HEK293T (cell line): ENCODE measurements around the gene CCDC83.
A peak's percentile ranks its signal among the peaks of the same experiment; 100 is the strongest.

Experiments used
- CTCF ChIA-PET: fragments of 350-600 bp; formaldehyde crosslinking; extraction: SDS; loops from one replicate; lab custom pipeline; 2021; ENCODE audit warnings: antibody characterized with exemption, inconsistent platforms; lab: Yijun Ruan, JAX
- POLR2A ChIA-PET: fragments of 350-600 bp; formaldehyde crosslinking; extraction: SDS; loops from one replicate; lab custom pipeline; 2020; ENCODE audit warnings: antibody characterized with exemption, inconsistent platforms; lab: Yijun Ruan, JAX
- DNase-seq: peaks from one replicate; pipeline ENCODE4 v3.0.0; 2012; ENCODE audit warnings: mixed read lengths; ENCODE audit errors: extremely low spot score
- ARNT ChIP-seq: fragments of 450-650 bp; IDR thresholded peaks from 2 replicates; pipeline ENCODE4 v1.6.1; 2017; ENCODE audit warnings: mild to moderate bottlenecking
- BHLHE40 ChIP-seq: fragments of 450-650 bp; IDR thresholded peaks from 2 replicates; pipeline ENCODE4 v1.6.1; 2016; ENCODE audit warnings: mild to moderate bottlenecking, moderate library complexity, borderline replicate concordance
- CTBP1 ChIP-seq: fragments of 450-650 bp; IDR thresholded peaks from 2 replicates; pipeline ENCODE4 v1.6.1; 2016; ENCODE audit warnings: borderline replicate concordance
- ELF4 ChIP-seq: fragments of 450-650 bp; IDR thresholded peaks from 2 replicates; pipeline ENCODE4 v1.6.1; 2017; ENCODE audit warnings: antibody characterized with exemption
- FOXA1 ChIP-seq: fragments of 450-650 bp; IDR thresholded peaks from 2 replicates; pipeline ENCODE4 v1.6.1; 2016; ENCODE audit warnings: mild to moderate bottlenecking
- FOXK2 ChIP-seq: fragments of 450-650 bp; IDR thresholded peaks from 2 replicates; pipeline ENCODE4 v1.6.1; 2016; ENCODE audit warnings: mild to moderate bottlenecking
- FOXM1 ChIP-seq: fragments of 450-650 bp; IDR thresholded peaks from 2 replicates; pipeline ENCODE4 v1.6.1; 2017; ENCODE audit warnings: mild to moderate bottlenecking, borderline replicate concordance
- HDGF ChIP-seq: fragments of 450-650 bp; IDR thresholded peaks from 2 replicates; pipeline ENCODE4 v1.6.1; 2017; ENCODE audit warnings: antibody characterized with exemption, borderline replicate concordance
- L3MBTL2 ChIP-seq: fragments of 450-650 bp; conservative IDR thresholded peaks from 2 replicates; pipeline ENCODE4 v1.6.1; 2016; ENCODE audit warnings: mild to moderate bottlenecking
- LEF1 ChIP-seq: fragments of 450-650 bp; IDR thresholded peaks from 2 replicates; pipeline ENCODE4 v1.6.1; 2017; ENCODE audit warnings: mild to moderate bottlenecking, borderline replicate concordance
- NFRKB ChIP-seq: fragments of 450-650 bp; IDR thresholded peaks from 2 replicates; pipeline ENCODE4 v1.6.1; 2016; ENCODE audit warnings: mild to moderate bottlenecking, moderate library complexity
- PKNOX1 ChIP-seq: fragments of 450-650 bp; IDR thresholded peaks from 2 replicates; pipeline ENCODE4 v1.6.1; 2016
- SP1 ChIP-seq: fragments of 450-650 bp; IDR thresholded peaks from 2 replicates; pipeline ENCODE4 v1.6.1; 2017
- SUZ12 ChIP-seq: fragments of 450-650 bp; IDR thresholded peaks from 2 replicates; pipeline ENCODE4 v1.6.1; 2016; ENCODE audit warnings: mild to moderate bottlenecking
- TARDBP ChIP-seq: fragments of 450-650 bp; IDR thresholded peaks from 2 replicates; pipeline ENCODE4 v1.6.1; 2016
- ZNF384 ChIP-seq: fragments of 450-650 bp; IDR thresholded peaks from 2 replicates; pipeline ENCODE4 v1.6.1; 2016

CCDC83 gene

DNA sequence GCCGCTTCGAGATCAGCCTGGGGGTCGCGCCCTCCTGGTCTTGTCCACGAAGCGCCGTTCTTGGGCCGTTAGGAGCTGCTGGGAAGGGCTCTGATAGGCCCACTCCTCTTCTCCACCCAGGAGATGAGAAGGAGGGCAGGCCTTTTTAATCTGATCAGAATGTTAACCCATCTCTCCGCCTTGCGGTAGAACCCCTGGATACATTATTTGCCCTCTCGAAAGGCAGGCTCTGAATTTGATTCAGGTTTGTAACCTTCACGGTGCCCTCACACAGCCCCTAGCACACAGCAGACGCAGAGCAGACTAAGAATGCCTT lies at the start of gene CCDC83:
Gene CCDC83, plus strand, starts transcription at position 43 of the 316 bp plus-strand sequence. CDS start 9,741 bp downstream, outside the sequence.
- DNase-seq = no peak
- ChIA-PET POLR2A (no interaction called here), CTCF (interaction anchor here (0.6 to 1.5 kb wide), 12 partner anchors 8 to 439 kb away, joined by 3 to 7 read pairs (median 3); no protein-coding TSS in a partner anchor)
- TF ChIP-seq SUZ12 (no peak), BHLHE40 (no peak), ZNF384 (no peak), FOXM1 (no peak), ARNT (no peak)

GRCh38 chr11:85805387-85805786 lies 49.8 kb upstream of the CCDC83 start:
- TF ChIP-seq FOXA1 (no peak), ZNF384 (no peak), ARNT (no peak), BHLHE40 (no peak), FOXM1 (no peak), TARDBP (no peak), SUZ12 (no peak)
- ChIA-PET POLR2A (no interaction called here), CTCF (no interaction called here)
- no peak for DNase-seq

GRCh38 chr11:85806016-85806415 lies 49.2 kb upstream of the CCDC83 start:
- no peak for TF ChIP-seq PKNOX1
- no peak for TF ChIP-seq CTBP1
- TF ChIP-seq L3MBTL2 = no peak
- TF ChIP-seq TARDBP = no peak
- no peak for TF ChIP-seq ARNT
- TF ChIP-seq FOXK2 = no peak
- TF ChIP-seq SP1 = no peak
- TF ChIP-seq HDGF = no peak
- no peak for TF ChIP-seq FOXM1
- TF ChIP-seq SUZ12 = no peak
- no peak for TF ChIP-seq ZNF384
- no peak for TF ChIP-seq NFRKB
- TF ChIP-seq LEF1 = no peak
- TF ChIP-seq BHLHE40 = no peak
- no peak for TF ChIP-seq ELF4
- no peak for TF ChIP-seq FOXA1
- DNase-seq = no peak
- CTCF ChIA-PET = no interaction called here
- POLR2A ChIA-PET = no interaction called here

DNA sequence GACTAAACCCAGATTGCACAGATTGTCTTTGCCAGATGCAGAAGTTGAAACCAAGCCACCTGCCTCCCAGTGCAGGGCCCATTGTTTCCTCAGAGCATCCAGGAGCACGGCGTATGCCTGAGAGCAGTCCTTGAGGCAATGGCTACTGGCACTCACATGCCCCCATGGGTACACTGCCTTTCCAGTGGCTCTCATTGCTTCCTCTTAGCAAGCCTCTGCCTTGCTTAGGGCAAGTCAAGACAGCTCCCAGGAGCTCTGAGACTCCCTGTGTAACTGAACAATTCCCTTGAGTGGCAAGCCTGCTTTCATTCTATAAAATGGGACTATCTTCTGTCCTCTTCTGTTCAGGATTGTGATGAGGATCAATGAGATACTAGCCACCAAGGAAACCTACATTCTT lies 48.3 kb upstream of the CCDC83 start:
- ChIA-PET POLR2A (no interaction called here), CTCF (no interaction called here)
- DNase-seq = no peak
- TF ChIP-seq TARDBP (no peak), FOXA1 (no peak), PKNOX1 (no peak), HDGF (no peak), SP1 (no peak)

DNA sequence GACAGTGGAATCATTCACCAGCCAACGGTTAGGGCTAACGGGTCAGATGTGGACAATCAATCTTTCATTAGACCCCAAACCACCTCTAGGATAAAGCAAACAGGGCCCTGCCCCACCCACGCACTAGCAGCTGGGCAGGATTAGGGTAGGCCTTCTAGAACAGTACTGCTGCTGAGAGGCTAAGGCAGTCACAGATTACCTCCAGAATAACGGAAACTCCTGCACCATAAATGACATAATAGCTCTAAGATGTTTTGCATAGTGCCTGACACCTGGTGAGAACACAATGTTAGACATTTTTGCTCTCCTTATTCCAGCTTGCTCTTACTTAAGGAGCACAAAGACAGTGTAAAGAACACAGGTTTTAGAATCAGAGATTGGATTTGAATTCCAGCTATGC lies 46.0 kb upstream of the CCDC83 start:
- ChIA-PET POLR2A (interaction anchor here (0.9 kb wide), 1 partner anchor 144 kb away, joined by 3 read pairs; the partner anchor contains the start of gene CREBZF), CTCF (interaction anchor here (0.6 to 1.5 kb wide), 4 partner anchors 13 to 157 kb away, joined by 3 to 6 read pairs (median 3); no protein-coding TSS in a partner anchor)
- no peak for TF ChIP-seq FOXA1
- no peak for TF ChIP-seq FOXK2
- TF ChIP-seq SP1 = no peak
- TF ChIP-seq ELF4 = no peak
- no peak for TF ChIP-seq BHLHE40
- TF ChIP-seq FOXM1 = no peak
- no peak for TF ChIP-seq HDGF
- TF ChIP-seq TARDBP = no peak
- no peak for TF ChIP-seq L3MBTL2
- no peak for TF ChIP-seq PKNOX1
- TF ChIP-seq CTBP1 = no peak
- no peak for TF ChIP-seq ZNF384
- no peak for TF ChIP-seq ARNT
- TF ChIP-seq LEF1 = no peak
- no peak for TF ChIP-seq NFRKB
- TF ChIP-seq SUZ12 = no peak
- DNase-seq = no peak

- TF ChIP-seq HDGF (no peak), SUZ12 (no peak), PKNOX1 (peak; percentile 76), ELF4 (no peak)
- ChIA-PET CTCF (interaction anchor here (1.1 to 1.5 kb wide), 2 partner anchors 14 to 17 kb away, joined by 3 to 6 read pairs; no protein-coding TSS in a partner anchor), POLR2A (interaction anchor here (0.9 kb wide), 1 partner anchor 145 kb away, joined by 3 read pairs; the partner anchor contains the start of gene CREBZF)
- DNase-seq = peak; percentile 34
Observed at GRCh38 chr11:85809863-85810262, 45.3 kb upstream of the CCDC83 start.
